Sigmoid colon (tissue), 7 donors: ENCODE measurements around the gene GGCT. TPM values are rescaled to one million over a fixed set of nuclear protein-coding genes. Genes with fewer than 3 reads are reported as not detected.

Experiments
- DNase-seq: peaks from one replicate; pipeline ENCODE4 v3.0.0-alpha.2; 2019
- H3K27ac ChIP-seq, 4 donors: fragments of 200-600 bp; sonication (generic); one replicate each; pipeline ENCODE4 v1.5.1; 2016 to 2019; ENCODE audit warnings: mild to moderate bottlenecking in 1 of 4
- H3K27me3 ChIP-seq, 3 donors: fragments of 200-600 bp; sonication (generic); one replicate each; pipeline ENCODE4 v1.5.1; 2019; ENCODE audit warnings: mild to moderate bottlenecking in 1 of 3
- H3K36me3 ChIP-seq, 4 donors: fragments of 200-600 bp; sonication (generic); one replicate each; pipeline ENCODE4 v1.5.1; 2016 to 2019
- H3K4me1 ChIP-seq, 4 donors: fragments of 200-600 bp; sonication (generic); one replicate each; pipeline ENCODE4 v1.5.1; 2017 to 2019
- H3K4me3 ChIP-seq, 4 donors: fragments of 200-600 bp; sonication (generic); one replicate each; pipeline ENCODE4 v1.5.1; 2017 to 2019; ENCODE audit warnings: mild to moderate bottlenecking in 2 of 4, moderate library complexity in 1 of 4
- H3K9me3 ChIP-seq, 4 donors: fragments of 200-600 bp in 3 of 4; sonication (generic) in 3 of 4; one replicate each; pipeline versions ENCODE4 v1.5.1 to v1.6.1; 2013 to 2019
- CTCF ChIP-seq, 4 experiments: fragments of 450-650 bp in 3 of 4; fragments of 200-600 bp in 1 of 4; IDR thresholded peaks; one replicate each; pipeline ENCODE4 v1.5.1; 2016 to 2019; ENCODE audit warnings: antibody characterized with exemption in 4 of 4, mild to moderate bottlenecking in 3 of 4, moderate library complexity in 2 of 4
- EP300 ChIP-seq, 4 donors: sonication (generic); formaldehyde crosslinking; IDR thresholded peaks; one replicate each; pipeline ENCODE4 v1.6.1; 2017; ENCODE audit warnings: antibody characterized with exemption in 4 of 4
- POLR2A ChIP-seq, 2 donors: fragments of 450-650 bp; IDR thresholded peaks; one replicate each; pipeline ENCODE4 v1.6.1; 2016; ENCODE audit warnings: antibody characterized with exemption in 2 of 2, mild to moderate bottlenecking in 2 of 2, moderate library complexity in 2 of 2
- POLR2AphosphoS5 ChIP-seq, 4 donors: sonication (generic); formaldehyde crosslinking; IDR thresholded peaks; one replicate each; pipeline ENCODE4 v1.6.1; 2017; ENCODE audit warnings: antibody characterized with exemption in 4 of 4
- WGBS, 2 donors: extraction: QIAGEN DNeasy Blood & Tissue Kit; methylation state at CpG; one replicate each; pipeline ENCODE4 v1.1.7; 2013; 5-methylcytosine and 5-hydroxymethylcytosine counted together
- intact Hi-C: fragments of 100-400 bp; cut with DNase I; formaldehyde crosslinking; loops from one replicate; pipeline ENCODE4 v1.15.1; 2023
- polyA plus RNA-seq, 3 donors: library from polyadenylated mRNA; stranded (reverse); fragments of 200-250 nt; gene quantifications; one replicate each; pipeline ENCODE4 v1.2.3, GENCODE V29; 2013
- total RNA-seq, 4 donors: library from RNA; depleted of rRNA; stranded (reverse); fragments of >200 nt; gene quantifications; one replicate each; pipeline ENCODE4 v1.1.0, GENCODE V29; 2016
- donor health status: healthy with polysubstance abuse.
- donor health status: Bipolar disorder and iron deficiency.
- donor health status: healthy.

Gene GGCT
- total and polyA plus RNA-seq, 7 donors, result 18.8 to 97.3 (median 40.9) TPM

DNA sequence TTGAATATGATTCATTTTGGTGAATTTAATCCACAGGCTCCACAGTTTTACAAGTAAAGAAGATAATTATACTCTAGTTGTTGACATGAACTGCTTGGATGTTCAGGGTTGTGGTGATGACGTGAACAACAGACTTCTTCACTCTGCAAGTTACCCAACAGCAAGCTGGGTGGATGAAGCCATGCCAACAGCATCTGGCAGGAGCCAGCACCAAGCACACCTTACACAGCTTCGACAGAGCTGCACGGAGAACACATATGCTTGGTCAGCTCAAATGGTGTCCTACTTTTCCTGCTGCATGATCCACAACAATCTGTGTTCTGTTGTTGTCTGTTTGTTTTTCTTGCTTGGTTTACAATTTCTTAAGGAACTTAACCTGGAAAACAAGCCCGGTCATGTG lies 35.8 kb downstream of the GGCT start:
- no peaks in the 10 kb centered on the region for H3K36me3 ChIP-seq
- H3K27me3 ChIP-seq, result no peaks in the 10 kb centered on the region
- TF ChIP-seq POLR2AphosphoS5 (IDR thresholded peaks at IDR 0.05), result peak in 1 of 4 donors; percentile 4
- no peak for TF ChIP-seq CTCF (IDR thresholded peaks at IDR 0.05)
- DNase-seq, result peak; percentile 76
- H3K4me3 ChIP-seq, result no peak overlapping the region
- H3K9me3 ChIP-seq, result no peaks in the 10 kb centered on the region
- intact Hi-C loops, result loop anchor here (5.0 kb wide), 1 partner anchor 34 kb away; the partner anchor contains the start of gene GGCT
- H3K4me1 ChIP-seq, result peaks cover 0 to 84% (median 73%) of the 10 kb centered on the region in 4 donors
- peak overlapping the region; percentile 74 to 81 (median 80) for H3K27ac ChIP-seq
- WGBS, 2 donors, result 82 to 83% methylated on average over 4 of the region's 4 CpGs

DNA sequence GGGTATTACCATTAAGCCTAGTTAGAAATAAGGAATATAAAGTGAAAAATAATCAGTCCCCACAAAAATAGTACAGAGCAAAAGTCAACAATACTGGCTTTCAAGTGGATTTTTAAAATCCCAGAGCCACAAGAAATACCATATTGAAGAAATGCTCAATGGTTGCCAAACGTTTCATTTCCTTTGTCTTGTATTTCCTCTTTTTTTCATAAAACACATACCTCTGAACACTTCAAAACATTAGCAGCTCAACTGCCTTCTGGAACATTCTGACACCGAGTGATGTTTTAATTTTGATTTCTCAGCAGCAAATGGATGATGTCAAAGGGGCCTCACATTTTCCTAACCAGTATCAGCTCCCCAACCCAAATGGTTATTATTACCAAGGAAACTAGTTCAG lies 36.6 kb downstream of the GGCT start:
- Histone ChIP-seq H3K27ac (peak overlapping the region in 3 of 4 donors; percentile 74 to 81 (median 80)), H3K36me3 (no peaks in the 10 kb centered on the region), H3K4me3 (no peak overlapping the region), H3K9me3 (no peaks in the 10 kb centered on the region), H3K27me3 (no peaks in the 10 kb centered on the region), H3K4me1 (peaks cover 0 to 80% (median 69%) of the 10 kb centered on the region in 4 donors)
- TF ChIP-seq POLR2A (IDR thresholded peaks at IDR 0.05), result no peak
- no peak for TF ChIP-seq POLR2AphosphoS5 (IDR thresholded peaks at IDR 0.05)
- no peak for TF ChIP-seq EP300 (IDR thresholded peaks at IDR 0.05)
- no peak for TF ChIP-seq CTCF (IDR thresholded peaks at IDR 0.05)
- 46 to 79% methylated on average over 2 of the region's 2 CpGs for WGBS, 2 donors
- no peak for DNase-seq
- intact Hi-C loops, result loop anchor here (5.0 kb wide), 1 partner anchor 34 kb away; the partner anchor contains the start of gene GGCT

GRCh38 chr7:30467271-30467670 lies 37.4 kb downstream of the GGCT start:
- 70% methylated on average over 4 of the region's 4 CpGs for WGBS, 2 donors
- Histone ChIP-seq H3K27me3 (no peaks in the 10 kb centered on the region), H3K27ac (peak overlapping the region in 1 of 4 donors; percentile 80), H3K4me1 (peaks cover 0 to 74% (median 62%) of the 10 kb centered on the region in 4 donors), H3K9me3 (no peaks in the 10 kb centered on the region), H3K4me3 (no peak overlapping the region), H3K36me3 (no peaks in the 10 kb centered on the region)
- intact Hi-C loops, result loop anchor here (5.0 kb wide), 1 partner anchor 35 kb away; the partner anchor contains the start of gene GGCT
- DNase-seq, result no peak
- TF ChIP-seq CTCF (IDR thresholded peaks at IDR 0.05), result no peak
- no peak for TF ChIP-seq EP300 (IDR thresholded peaks at IDR 0.05)
- no peak for TF ChIP-seq POLR2A (IDR thresholded peaks at IDR 0.05)
- TF ChIP-seq POLR2AphosphoS5 (IDR thresholded peaks at IDR 0.05), result no peak

GRCh38 chr7:30466266-30466665 lies 38.4 kb downstream of the GGCT start:
- Histone ChIP-seq H3K27me3 (no peaks in the 10 kb centered on the region), H3K4me3 (no peak overlapping the region), H3K36me3 (no peaks in the 10 kb centered on the region), H3K27ac (peak overlapping the region in 3 of 4 donors; percentile 44 to 58 (median 50)), H3K9me3 (no peaks in the 10 kb centered on the region), H3K4me1 (peaks cover 0 to 64% (median 52%) of the 10 kb centered on the region in 4 donors)
- no peak for TF ChIP-seq POLR2A (IDR thresholded peaks at IDR 0.05)
- no peak for TF ChIP-seq EP300 (IDR thresholded peaks at IDR 0.05)
- TF ChIP-seq POLR2AphosphoS5 (IDR thresholded peaks at IDR 0.05), result no peak
- no peak for TF ChIP-seq CTCF (IDR thresholded peaks at IDR 0.05)
- intact Hi-C loops, result loop anchor here (5.0 kb wide), 1 partner anchor 36 kb away; the partner anchor contains the start of gene GGCT
- 45 to 73% methylated on average over 4 of the region's 4 CpGs for WGBS, 2 donors
- DNase-seq, result peak; percentile 30

GRCh38 chr7:30465811-30466180 lies 38.8 kb downstream of the GGCT start:
- Histone ChIP-seq H3K36me3 (no peaks in the 10 kb centered on the region), H3K4me1 (peaks cover 0 to 59% (median 48%) of the 10 kb centered on the region in 4 donors), H3K27me3 (no peaks in the 10 kb centered on the region), H3K27ac (peak overlapping the region; percentile 9 to 58 (median 47)), H3K4me3 (no peak overlapping the region), H3K9me3 (no peaks in the 10 kb centered on the region)
- intact Hi-C loops, result loop anchor here (5.0 kb wide), 1 partner anchor 37 kb away; the partner anchor contains the start of gene GGCT
- TF ChIP-seq EP300 (IDR thresholded peaks at IDR 0.05) (no peak), CTCF (IDR thresholded peaks at IDR 0.05) (no peak), POLR2A (IDR thresholded peaks at IDR 0.05) (no peak), POLR2AphosphoS5 (IDR thresholded peaks at IDR 0.05) (no peak)
- DNase-seq, result peak; percentile 68
- 22 to 58% methylated on average over 2 of the region's 2 CpGs for WGBS, 2 donors
